Measurements from ENCODE around the gene YTHDF1.
"Not testable (repeated sequence)": the region's sequence is repeated elsewhere in the genome, so short reads cannot be mapped to it uniquely, and the experiment has no call there.

YTHDF1 gene

DNA sequence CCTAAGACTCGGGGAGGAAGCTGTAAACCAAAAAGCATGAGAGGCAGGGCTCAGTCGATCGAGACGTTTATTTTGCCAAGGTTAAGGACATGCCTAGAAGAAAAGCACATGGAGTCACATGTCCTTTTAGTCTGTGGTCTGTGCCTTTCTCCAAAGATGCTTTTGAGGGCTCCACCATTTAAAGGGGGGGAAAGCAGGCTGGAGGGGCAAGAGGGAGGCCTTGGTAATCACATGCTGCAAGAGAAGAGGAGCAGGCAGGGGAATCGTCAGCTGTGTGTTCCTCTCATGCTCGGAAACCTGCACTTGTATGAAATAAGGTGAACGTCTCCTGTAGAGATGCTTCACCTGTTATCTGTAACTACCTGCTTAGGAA, 9.1 kb upstream of the YTHDF1 start:
- no peak for DNase-seq

DNA sequence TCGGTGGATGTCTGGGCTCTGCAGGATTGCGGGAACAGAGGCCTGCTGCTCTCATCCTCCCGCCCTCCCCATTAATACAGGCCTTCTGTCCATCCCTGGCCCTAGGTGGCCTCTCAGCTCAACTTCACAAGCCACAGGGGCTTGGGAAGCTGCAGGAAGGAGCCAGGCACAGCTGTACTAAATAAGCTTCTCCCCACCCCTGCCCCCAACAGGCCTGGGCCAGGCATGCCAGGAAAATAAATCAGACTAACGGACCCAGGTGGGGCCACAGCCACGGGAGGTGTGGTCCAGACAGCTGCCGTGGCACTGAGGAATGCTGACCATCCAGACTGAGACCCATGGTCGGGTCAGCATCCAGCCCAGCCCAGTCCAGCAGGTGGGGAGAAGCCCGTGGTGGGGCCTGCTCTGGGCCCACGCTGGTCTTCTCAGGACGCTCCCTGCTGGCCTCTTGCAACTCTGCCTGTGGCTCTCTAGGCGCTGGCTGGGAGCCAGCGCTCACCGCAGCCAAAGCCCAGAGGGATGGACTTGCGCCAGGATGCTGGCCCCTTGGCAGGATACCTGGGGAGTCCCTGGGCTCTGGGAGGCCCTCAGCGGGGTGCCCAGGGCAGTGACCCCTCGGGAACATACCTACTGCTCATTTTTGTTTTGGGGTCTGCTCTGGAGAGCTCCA, 8.6 kb upstream of the YTHDF1 start:
- no peak for DNase-seq

DNA sequence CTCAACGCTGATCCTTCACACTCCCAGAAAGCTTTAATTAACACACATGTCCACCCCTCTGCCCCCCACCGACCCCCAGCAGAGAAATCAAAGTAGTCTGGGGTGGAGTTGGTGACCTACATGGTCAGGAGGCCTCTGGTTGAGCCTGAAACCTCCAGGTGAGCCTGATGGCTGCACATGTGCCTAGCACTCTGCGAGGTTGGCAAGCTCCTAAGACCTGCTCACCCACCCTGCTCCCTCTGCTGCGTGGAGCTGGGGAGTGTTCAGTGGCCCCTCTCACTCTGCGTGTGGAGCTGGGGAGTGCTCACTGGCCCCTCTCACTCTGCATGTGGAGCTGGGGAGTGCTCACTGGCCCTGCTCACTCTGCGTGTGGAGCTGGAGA, 7.9 kb upstream of the YTHDF1 start:
- DNase-seq = no peak

DNA sequence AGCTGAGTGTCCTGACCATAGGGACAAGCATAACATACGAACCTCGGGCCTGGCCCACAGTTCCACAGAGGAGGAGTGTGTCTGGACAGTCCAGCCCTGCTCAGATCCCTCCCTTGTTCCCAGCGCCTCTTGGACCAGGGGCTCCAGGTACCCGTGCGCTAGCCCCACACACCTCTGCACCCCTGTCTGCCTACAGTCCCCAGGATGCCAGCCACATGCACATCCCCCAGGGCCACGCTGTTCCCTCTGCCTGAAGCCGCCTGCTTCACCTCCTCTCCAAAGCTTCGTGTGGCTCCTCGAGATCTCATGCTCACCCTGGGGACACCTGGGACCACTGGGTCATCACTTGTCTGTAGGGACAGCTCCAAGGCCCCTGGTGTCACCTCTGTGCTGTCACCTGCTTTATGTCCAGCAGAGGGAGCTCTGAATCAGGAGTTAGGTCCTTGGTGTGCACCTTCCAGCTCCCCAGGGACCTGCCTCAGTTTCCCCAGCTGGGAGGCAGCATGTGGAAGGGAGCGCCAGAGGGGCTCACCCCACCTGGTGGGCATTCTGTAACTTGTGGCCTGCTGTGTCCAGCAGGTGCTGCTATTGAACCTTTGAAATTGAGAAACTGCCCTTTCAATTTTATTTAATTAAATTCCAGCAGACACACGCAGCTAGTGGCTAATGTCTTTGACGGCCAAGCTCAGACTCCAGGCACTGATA, 7.3 kb upstream of the YTHDF1 start:
- DNase-seq = peak; percentile 56

DNA sequence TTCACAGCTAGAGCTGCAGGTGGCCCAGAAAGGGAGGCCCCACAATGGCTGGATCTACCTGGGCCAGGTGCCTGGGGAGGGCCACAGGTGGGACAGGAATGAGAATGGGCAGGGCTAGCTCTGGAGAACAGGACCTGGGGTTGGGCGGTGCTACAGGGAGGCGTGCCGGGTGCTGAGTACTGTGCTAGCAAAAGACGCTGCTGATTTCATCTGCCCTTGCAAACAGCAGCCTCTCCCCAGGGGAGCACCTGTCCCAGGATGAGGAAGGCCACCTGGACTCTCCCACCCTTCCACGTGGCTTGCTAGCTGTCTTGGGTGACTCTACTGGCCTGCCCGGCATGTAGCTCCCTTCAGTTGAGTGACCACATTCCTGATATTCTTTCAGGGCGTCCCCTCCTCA, 6.6 kb upstream of the YTHDF1 start:
- no peak for DNase-seq

DNA sequence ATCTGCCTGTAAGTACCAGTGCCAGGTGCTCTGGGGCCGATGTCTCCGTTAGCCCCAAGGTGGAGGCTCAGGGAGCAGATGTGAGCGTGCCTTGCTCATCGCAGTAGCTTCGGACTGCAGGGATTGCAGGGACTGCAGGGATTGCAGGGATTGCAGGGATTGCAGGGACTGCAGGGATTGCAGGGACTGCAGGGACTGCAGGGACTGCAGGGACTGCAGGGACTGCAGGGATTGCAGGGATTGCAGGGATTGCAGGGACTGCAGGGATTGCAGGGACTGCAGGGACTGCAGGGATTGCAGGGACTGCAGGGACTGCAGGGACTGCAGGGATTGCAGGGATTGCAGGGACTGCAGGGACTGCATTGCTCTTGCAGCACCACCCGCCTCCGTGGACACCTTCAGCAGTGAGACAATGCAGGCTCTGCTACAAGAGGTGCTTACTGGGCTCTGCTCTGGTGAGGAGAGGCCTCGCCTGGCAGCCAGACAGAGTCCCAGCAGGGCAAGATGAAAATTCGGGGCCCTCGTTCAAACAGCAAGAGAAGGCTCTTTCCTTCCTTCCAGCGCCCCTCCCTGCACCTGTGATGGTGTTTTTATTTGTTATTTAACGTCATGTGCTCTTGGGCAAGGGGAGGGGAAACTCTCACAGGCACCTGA, 5.6 kb upstream of the YTHDF1 start:
- DNase-seq = not testable (repeated sequence)

DNA sequence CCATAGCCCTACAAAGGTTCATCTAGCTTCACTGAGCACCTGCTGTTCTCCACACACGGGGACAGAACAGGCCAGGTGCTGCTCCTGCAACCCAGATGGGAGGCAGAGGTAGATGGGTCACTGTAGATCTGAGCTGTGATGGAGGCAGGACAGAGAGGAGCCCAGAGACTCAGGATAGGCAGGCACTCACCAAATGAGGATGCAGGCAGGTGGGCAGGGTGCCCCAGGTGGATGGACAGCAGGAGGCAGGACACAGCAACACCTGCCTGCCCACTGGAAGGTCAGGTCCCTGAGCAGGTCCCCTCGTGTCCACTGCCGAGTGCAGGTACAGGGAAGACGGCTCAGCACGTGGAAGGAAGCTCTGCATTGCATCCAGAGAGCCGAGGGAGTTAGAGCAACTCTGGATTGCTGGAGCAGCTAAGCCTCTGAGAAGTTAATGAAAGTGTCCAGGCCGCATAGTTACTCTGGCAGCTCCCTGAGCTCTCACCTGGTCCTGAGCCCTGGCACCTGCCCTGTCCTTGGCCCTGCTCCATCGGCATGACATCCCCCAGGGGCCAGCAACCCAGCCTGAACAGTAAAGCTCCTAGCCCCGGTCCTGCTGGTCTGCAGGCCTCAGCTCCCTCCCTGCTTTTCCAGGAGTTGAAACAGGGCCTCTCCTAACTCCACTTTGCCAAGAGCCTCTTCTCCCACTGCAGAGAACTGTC, 4.9 kb upstream of the YTHDF1 start:
- DNase-seq = no peak

DNA sequence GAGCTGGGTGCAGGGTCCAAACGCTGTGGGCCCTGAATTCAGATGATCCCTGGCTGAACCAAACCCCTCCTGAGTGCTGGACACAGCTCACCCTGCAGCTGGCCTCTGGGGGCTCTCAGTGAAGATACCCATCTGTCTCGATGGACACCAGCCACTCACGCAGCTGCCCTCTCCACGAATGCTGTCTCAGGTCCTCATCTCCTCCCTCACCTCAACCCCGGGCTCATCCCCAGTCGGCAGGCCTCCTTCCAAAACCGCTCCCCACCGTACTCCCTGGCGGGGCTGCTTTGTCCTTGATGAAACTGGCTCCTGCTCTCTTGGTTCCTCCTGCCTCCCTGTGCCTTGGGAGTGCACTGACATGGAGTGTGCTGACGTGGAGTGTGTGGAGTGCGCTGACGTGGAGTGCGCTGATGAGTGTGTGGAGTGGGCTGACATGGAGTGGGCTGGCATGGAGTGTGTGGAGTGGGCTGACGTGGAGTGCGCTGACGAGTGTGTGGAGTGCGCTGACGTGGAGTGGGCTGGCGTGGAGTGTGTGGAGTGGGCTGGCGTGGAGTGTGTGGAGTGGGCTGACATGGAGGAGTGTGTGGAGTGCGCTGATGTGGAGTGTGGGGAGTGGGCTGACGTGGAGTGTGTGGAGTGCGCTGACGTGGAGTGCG, 4.1 kb upstream of the YTHDF1 start:
- DNase-seq = no peak

DNA sequence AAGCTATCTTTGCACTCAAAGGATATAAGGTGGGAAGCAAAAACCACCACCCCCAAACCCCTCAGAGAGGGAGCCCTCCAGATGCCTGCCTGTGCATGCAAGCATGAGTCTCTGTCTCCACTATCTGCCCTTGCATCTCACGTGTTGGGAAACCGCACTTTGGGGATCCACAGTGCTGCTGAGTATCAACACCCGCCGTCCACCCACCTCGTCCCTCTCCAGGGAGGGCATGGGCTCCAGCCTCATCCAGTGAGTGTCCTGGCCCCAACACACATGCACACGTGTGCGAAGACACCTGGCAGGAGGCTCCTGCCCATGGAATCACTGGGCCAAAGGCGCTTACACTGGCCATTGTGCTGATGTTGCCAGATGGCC, 3.5 kb upstream of the YTHDF1 start:
- no peak for DNase-seq

DNA sequence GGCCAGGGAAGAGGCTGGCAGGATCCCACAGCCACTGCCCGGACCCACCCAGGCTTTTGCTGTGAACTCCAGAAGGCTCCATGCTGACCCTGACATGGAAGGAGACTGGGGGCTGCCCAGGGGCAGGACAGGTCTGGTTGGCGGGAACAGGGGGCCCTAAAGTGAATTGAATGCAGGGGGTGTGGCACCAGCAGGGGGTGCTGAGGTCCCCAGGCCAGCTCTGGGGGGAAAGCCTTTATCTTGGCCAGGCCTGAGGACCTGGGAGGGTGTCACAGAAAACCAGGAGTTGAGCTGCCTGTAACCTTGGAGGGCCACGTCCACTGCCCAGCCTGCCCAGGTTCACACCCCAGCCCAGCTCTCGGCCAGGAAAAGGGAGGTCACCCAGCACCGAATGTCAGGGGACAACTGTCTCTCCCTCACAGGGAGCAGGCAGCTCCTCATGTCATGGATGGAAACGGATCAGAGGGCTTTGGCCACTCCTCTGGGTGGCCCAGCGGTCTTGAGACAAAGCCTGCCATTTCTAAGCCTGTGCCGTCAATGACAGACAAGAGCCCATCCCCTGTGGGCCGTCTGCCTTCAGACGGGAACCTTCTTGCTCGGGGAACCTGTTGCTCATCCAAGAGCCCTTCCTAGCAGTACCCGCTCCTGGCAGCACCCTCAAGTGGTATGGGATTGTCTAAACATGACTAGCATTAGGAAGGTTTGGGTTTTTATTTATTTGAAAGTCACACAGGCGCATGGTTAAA, 2.9 kb upstream of the YTHDF1 start:
- DNase-seq = no peak

DNA sequence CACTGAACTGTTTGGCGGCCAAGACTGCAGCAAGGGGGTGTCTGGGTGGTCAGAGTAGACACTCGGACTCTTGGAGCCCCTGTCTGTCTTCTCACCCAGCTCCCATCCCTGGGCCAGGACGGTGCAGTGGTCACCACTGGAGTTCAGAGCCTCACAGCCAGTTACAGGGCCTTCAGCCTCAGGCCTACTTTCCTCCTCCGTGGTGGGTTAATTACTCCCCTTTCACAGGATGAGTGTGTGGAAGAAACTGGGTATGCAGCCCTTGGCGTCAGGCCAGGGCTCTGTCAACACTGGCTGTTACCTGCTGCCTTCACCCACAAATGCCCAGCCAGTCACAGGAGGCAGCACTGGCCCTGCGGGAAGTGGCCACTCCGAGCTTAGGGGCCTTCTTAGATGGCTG, 1.8 kb upstream of the YTHDF1 start:
- no peak for DNase-seq

DNA sequence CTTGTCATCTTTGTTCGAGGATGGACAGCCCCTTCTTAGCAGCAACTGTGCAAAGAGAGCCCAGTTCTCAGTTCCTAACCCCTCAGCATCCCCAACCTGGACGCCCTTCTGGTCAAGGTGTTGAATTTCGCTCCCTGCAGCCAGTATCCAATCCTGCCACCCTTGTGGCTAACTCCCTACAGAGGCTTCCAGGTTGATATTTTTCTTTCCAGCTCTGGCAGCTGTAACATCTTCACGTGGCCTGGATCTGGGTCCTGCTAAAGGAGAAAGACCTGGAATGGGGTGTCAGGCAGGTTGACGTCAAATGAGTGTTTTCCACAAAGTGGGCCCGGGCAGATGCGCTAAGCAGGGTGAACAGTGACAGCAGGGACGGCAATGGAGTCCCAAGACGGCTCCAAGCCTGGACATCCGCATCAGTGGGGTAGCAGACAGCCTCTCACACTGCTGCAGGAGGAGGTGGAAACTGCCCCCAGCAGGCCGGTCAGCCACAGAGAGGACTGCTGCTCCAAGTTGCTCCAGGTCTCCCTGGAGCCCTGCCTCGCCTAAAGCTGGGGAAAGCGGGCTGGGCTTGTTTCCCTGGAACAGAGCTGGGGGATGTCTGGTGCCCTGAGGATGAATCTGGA, 1.0 kb upstream of the YTHDF1 start:
- DNase-seq = no peak

DNA sequence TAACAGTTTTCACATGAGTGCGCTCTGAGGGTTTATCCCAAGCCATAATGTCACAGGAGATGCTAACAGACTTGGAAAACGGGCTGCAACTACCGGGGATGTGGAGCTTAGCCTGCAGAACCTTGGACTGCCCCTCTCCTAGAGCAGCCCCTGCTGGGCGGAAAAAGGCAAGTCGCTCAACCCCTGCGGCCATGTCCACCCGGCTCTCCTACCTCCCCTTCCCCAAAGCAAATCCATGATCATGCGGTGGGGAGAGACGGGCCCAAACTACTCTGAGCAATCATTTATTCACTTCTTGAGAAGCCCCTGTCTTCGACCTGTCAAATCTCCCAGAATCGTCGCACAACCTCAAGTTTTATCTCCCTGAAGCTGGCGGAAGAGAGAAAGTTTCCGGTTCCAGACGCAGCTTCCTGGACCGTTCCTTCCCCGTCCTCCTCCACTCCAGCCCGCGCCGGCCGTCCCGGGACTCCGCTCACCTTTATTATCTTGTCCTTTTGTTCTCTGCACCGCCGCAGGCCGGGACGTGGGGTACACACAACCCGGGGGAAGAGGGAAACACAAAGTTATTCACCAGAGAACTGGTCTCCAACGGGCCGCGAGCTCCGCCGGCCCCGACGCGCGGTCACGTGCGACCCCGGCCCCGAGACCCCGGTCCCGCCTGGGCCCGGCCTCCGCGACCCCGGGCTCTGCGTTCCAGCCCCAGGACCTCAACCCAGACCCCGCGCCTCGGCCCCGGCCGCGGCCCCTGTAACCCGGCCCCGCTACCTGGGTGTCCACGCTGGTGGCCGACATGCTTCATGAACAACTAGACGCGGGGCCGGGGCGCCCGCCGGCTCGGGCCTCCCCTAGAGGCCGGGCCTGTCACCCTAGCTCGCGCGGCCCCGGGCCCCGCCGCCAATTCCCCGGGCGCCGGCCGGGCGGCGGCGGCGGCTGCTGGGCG, 560 bp downstream of the YTHDF1 start:
- DNase-seq = peak; percentile 19

DNA sequence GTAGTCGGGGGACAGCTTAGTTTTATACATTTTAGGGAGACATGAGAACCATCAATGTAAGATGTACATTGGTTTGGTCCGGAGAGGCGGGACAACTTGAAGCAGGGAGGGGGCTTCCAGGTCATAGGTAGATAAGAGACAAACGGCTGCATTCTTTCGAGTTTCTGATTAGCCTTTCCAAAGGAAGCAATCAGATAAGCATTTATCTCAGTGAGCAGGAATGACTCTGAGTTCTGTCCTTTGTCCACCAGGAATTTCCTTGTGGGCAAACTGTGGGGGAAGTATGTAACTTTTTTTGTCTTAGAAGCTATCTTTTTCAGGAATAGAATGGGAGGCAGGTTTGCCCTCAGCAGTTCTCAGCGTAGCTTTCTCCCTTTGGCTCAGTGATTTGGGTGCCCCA, 1.4 kb downstream of the YTHDF1 start:
- DNase-seq = no peak

DNA sequence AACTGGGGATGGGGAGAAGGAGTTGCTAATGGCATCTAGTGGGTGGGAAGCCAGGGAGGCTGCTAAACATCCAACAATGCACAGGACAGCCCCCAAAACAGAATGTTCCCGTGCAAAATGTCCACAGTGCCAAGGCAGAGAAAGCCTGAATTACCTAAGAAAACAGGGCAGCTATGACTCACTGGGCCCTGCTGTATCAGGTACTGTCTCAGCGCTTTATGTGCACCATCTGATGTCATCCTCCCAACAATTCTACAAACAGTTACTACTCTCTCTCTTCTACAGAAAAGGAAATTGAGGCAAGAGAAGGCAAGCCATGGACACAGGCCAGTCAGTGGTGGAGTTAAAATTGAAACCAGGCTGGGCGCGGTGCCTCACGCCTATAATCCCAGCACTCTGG, 3.1 kb downstream of the YTHDF1 start:
- no peak for DNase-seq

DNA sequence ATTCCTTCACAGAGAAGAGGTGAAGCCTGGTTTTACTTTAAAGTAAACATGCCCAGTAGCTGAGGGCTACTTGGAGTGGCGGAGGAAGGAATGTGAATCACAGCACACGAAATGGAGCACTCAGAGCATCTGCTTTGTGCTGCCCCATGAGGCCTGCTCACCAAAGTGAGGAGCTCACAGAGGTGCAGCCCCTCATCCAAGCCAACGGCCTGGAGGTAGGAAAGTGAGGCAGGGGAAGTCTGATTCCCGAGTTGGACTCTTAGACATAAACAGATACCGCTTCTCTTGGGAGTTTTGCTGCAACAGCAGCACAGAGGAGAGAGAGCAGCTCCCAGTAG, 3.6 kb downstream of the YTHDF1 start:
- DNase-seq = no peak

DNA sequence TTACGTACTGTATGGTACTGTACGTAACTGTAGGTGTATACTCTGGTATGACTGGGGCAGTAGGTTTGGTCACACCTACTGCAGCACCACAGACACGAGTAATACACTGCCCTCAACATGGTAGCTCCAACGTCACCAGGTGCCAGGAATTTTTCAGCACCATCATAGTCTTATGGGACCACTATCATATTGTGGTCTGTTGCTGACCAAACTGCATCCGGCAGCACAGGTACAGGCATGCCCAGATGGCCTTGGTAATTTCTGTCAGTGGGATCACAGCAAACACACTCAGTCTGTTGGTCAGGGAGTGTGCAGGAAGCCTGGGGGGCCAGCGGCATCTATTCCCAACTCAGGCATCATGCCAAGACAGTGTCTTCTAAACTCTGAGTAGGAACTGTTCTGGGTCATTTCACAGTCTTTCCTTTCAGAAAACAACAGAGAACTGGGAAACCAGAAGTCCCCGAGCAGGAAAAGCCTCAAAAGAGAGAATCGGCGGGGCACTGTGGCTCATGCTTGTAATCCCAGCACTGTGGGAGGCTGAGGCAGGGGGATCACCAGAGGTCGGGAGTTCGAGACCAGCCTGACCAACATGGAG, 5.8 kb downstream of the YTHDF1 start:
- DNase-seq = no peak

DNA sequence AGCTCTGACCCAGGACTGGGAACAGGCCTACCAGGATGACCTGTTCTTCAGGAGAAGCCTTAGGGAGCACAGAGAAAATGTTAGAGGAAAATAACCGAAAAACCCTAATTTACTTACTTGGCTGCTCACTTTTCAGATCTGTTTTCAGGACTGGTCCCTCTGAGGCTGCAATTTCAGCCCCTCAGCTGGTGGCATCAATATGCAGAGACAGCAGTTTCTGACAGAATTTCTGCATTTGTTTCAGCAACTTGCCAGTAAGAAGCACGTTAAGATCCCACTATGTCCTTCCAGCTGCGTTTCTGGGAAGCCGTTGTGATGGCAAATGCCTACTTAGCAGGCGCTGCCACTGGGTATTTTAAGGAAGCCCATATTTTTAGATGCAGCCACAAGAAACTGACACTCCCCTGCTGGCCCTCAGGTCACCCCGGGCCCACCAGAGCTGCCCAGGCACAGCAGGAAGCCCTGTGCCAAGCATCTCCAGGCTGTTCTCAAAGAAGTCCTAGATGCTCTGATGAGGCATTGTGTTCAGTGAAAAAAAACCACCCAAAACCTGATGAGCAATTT, 7.5 kb downstream of the YTHDF1 start:
- no peak for DNase-seq

DNA sequence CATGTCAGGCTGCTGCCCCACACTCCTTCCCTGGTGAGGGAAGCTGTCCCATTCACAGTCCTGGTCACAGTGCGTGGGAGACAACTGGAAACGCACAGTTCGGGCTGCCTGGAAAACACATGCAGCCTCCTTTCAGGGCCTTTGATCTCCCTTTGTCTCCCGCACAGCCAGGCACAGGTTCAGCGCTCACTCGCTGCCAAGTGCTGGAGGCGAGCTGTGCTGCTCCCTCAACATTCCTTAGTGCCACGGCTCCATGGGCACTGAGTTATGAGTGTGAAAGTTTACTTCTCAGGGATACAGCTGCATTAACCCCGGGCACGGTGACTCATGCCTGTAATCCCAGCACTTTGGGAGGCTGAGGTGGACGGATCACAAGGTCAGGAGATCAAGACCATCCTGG, 9.1 kb downstream of the YTHDF1 start:
- no peak for DNase-seq

DNA sequence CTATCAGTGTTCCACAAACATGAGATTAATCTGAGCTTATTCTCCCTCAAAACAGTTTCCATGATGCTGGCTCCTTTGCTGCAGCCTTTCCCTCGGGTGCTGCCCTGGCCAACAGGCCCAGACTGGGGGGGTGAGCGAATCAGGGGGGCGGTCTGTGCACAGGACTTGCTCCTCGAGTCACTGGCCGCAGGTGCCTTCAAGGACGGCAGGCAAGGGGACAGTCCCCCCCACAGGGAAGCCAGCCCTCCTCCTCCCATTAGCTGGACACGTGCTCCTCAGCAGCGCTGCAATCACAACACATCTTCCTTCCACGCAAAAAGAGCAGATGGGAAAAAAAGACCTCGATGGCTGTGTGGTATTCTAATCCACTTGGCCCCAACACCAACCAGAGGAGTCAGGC, 10.0 kb downstream of the YTHDF1 start:
- DNase-seq = no peak
